ENCODE measurements around the gene MBP.
A peak's percentile ranks its signal among the peaks of the same experiment; 100 is the strongest.

MBP gene

DNA sequence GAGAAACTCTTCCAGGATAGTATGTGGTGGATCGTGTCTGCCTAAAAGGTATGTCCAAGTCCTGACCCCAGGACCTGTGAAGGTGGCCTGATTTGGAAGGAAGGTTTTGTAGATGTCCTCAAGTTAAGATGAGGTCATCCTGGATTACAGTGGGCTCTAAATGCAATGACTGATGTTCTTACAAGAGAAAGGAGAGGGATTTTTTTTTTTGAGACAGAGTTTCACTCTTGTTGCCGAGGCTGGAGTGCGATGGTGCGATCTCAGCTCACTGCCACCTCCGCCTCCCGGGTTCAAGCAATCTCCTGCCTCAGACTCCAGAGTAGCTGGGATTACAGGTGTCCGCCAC, 19.9 kb downstream of the MBP start:
- DNase-seq: no peak

GRCh38 chr18:77111951-77112746, 20.4 kb downstream of the MBP start:
- no peak for DNase-seq

DNA sequence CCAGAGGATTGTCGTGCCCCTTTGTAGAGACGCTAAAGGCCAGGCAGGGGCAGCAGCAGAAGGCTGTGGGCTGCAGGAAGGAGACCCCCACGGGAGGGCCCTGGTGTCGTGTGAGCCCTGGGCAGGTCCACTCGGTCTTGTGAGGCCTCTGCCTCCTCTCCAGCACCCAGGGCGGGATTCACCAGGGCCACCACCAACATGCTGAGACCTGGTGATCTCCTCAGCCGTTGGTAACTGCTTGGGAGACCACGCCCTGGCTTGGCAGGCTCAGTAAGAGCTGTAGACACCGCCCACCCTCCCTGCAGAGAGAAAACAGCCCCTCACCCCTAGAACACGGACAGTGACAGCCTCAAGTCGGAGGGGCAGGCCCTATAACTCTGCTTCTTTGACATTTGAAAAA, 21.1 kb downstream of the MBP start:
- no peak for DNase-seq

- no peak for DNase-seq
Measured at GRCh38 chr18:77110936-77111335, 21.6 kb downstream of the MBP start.

DNA sequence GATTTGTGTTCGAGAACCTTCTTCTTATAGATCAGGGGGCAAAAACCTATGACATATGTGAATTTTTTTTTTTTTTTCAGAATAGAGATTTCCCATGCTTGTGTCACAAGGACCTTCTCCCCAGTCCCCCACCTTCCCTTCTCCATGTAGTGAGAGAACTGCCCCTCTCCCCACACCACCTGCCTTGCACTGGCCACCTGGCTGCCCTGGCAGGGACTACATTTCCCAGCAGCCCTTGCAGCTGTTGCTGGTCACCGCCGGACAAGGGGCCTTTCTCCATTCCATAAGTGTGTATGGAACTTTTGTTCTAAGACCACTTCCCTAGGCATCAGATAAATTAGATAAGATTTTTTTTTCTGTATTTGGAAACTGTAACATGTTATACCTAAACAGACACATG, 22.2 kb downstream of the MBP start:
- no peak for DNase-seq

GRCh38 chr18:77109648-77110019, 22.9 kb downstream of the MBP start:
- no peak for DNase-seq

DNA sequence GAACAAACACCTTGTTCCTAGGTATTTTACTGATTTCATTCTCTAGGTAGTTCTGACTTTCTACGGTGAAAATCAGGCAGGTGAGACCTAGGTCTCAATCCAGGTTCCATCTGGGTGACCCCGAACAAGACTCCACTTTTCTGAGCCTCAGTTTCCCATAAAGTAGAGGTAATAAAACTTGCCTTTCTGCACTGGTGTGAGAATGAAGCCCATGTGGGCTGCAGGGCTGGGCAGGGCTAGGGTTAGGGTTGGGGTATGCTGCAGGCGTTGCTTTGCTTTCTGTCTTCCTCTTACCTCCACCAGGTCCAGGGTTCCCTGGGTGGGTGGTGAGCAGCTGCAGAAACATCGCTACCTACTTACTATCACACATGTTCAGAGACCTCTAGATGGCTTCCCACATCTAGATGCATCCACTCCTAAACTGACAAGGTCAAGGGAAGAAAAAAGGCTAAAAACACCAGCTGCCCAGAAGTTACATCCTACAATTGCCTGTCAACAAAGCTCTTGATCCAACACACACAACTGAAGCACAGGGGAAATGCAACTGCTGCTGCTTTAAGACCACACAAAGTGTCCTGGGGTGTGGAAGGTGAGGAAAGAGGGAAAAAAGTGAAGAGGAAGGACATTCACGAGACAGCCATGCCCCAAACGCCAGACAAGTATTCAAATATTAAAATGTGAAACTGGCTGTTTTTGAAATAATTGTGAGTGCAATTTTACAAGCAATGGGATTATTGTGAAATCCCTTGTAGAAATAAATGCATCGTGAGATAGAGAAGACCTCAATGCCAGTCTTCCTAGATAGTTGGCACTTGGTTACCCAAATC, 23.5 kb downstream of the MBP start:
- DNase-seq: no peak

DNA sequence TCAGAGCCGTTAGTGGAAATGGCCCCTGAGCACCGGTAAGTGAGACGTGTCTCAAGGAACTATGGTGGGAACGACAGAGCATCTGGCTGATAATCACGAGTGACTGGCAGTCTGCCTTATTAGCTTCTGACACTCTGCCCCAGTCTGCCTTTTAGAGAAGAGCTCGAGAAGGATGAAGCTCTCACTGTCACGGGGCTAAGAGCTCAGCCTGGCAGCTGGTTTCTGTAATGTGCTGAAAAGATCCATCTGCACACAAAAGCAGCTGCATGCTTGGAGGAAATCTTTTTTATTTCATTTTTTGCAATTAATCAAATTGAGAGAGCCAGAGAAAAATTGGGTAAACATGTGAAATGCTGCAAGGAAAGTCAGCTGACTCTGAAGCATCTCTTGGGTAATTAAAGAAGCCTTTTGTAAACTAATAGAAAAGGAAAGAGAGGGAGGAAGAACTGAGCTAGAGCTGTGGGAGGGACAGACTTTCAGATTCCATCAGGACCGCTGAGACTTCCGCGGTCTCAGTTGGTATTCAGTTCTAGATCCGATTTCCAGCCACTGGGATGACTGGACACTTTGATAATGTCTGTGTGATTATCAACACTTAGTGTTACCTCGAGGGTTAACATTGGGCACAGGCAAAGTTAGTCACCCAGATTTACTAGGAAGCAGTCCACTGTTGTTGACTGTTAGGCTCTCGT, 24.4 kb downstream of the MBP start:
- DNase-seq: no peak

DNA sequence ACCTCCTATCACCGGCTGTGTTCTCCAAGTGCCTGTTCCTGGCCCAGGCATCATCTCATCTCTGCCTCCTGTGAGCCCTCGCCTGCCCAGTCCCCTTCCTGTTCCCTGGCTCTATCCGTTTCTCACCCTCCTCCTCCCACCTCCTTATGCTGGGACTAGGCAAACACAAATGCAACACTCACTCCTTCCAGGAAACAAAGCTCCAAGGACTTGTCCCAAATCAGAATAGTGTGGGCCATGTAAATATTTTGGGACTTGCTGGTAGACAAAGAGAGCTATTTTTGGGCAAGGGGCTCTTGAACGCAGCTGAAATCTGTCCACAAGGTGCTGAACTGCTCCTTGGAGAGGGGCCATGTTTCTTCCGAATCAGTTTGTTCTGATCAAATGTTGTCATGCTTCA, 25.3 kb downstream of the MBP start:
- DNase-seq: no peak

DNA sequence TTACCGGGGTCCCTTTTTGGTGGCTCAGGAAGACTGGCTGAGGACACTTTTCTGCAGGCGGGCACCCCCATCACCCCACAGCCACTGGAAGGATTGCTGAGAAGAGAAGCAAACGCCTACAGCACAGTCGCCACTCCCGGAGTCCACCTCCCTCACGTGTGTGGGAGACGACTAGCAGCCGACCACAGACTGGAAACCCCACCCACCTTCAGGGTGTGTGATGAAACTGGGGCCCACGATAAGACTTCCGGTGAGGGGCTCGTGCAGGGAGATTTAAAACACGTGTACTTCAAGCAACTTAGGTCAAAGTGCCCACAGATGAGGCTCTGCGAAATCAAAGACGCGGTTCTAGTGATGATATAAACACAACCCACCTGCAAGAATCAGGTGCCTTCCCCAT, 26.3 kb downstream of the MBP start:
- peak; percentile 73 for DNase-seq

- no peak for DNase-seq
Measured at GRCh38 chr18:77105680-77106079, 26.9 kb downstream of the MBP start.

GRCh38 chr18:77105028-77105427, 27.6 kb downstream of the MBP start:
- no peak for DNase-seq

DNA sequence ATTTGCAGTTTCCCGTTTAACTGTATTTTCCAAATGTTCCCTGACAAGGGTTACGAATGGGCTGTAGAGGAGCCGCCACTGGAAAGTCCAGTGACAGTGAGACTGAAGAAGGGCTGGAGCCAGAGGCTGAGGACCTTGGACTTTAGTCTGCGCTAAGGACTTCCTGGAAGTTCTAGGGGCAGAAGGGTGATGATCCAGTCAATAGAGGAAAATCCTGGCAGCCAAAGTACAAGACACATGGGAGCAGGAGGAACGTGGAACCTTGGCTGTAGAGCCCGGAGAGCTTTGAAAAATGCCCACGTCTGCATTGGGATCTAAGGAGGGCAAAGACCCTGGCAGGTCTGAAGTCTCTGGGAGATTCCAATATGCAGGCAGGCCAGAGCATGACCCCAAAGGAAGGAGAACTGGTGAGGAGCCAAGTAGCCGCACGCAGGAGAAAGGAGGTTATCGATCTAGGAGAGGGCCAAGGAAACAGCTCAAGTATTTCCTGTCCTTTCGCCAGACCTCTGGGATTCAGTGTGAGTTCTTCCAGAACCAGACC, 28.5 kb downstream of the MBP start:
- DNase-seq: no peak

DNA sequence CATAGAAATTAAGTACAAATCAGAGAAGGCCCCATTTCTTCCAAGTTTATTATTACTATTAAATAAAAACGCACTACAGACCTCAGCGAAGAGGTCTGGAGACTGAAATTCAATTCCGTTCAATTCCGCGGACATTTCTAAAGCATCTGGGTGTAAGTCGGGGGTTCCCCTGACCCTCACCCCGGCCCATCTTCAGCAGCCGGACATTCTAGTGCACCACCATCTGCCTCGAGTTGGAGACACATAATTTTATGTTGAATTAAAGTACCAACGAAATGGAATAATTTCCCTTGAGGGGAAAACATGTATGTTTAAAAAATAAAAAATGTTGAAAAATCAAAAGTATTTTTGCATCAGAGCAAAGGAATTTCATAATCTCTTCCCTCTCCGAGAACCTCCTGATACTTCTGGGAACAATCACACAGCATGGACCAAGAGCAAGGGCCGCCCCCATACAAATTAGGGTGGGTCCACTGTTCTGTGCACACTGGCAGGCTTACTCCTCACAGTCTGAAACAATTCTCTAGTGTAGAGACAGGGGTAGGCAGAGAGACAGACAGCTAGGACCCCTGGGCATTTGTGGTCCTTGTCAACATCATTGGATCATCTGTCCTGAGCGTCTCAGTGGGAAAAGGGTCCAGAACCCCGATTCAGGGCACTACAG, 29.3 kb downstream of the MBP start:
- no peak for DNase-seq

DNA sequence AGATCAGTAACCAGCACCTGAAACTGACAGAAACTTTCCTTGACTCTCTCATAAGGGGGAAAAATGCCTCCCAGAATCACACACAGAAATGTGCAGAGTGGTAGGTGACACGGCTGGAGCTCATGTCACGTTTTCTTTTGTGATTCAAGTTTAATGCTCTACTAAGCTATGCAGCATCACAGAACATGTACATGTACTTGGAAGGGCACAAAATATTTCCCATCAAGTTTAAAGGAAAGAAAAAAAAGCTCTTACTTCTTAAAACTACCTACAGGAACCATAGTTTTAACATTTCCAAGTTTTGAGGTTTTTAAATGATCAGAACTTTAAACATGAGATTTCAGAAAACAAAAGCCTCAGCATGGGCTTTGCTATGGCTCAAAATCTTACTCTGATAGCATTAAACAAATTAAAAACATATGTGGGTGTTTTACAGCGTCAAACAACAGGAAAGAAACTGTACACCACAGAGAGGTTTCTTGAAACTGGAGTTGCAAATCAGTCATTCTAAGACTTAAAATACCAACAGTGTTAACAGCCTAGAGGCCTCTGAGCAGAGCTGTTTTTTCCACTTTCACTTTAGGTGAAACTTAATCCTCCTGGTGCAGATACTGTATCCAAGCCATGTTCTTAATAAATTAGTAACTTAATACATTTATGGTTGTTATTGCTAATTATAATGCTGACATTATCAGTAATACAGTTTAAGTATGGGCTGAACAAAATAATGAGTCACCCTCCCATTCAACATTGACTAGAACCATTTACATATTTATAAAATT, 30.1 kb downstream of the MBP start:
- no peak for DNase-seq

GRCh38 chr18:77101410-77102258, 30.9 kb downstream of the MBP start:
- DNase-seq: no peak

DNA sequence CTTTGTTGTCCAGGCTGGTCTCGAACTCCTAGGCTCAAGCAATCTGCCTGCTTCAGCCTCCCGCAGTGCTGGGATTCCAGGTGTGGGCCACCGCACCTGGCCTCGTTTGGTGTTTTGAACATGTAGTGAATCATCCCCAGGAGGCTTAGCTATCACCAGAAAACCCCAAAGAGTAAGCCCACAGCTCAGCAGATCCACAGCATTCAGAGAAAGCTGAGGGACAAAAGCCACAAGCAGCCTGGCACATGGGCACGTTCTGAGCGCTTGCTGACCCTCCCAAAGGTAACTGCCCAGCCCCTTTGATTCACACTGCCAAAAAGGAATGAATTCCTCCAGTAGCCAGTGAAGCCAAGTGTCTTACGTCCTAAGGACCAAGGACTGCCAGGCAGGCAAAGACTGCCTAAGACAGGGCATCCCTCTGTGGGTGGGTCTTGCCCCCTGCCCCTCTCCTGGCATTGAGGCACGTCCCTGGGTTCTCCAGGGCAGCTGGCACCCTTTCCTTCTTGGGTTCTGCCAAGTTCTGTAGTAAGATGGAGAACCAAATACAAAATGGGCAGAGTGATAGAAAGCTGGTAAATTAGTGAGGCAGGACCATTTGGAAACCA, 31.7 kb downstream of the MBP start:
- DNase-seq: peak; percentile 34

GRCh38 chr18:77099485-77100370, 32.9 kb downstream of the MBP start:
- no peak for DNase-seq

- no peak for DNase-seq
Measured at GRCh38 chr18:77098538-77099174, 33.9 kb downstream of the MBP start.

Data from activated effector memory CD4-positive, alpha-beta T cell treated with Interleukin-2 at 50 U/mL for 16 hours (primary cell).